Heart right ventricle (tissue), 16 donors: ENCODE results near the gene NOTUM. TPM values are rescaled to one million over a fixed set of nuclear protein-coding genes. Genes with fewer than 3 reads are reported as not detected.

Experiments
- ATAC-seq, 8 donors: fragments of 200-7000 bp; cut with Tn5 transposase; one replicate each; pipeline ENCODE4 v1.9.1; 2020; ENCODE audit warnings: mild to moderate bottlenecking in 8 of 8, moderate library complexity in 8 of 8, moderate number of reproducible peaks in 1 of 8
- DNase-seq, 2 donors: peaks; one replicate each; pipeline ENCODE4 v3.0.0-alpha.2; 2020
- H3K27ac ChIP-seq, 10 donors: fragments of 200-600 bp; sonication (generic) in 2 of 10; one replicate each; pipeline versions ENCODE4 v1.5.0 to v1.8.0; 2020 to 2022; ENCODE audit warnings: mild to moderate bottlenecking in 3 of 10
- H3K27me3 ChIP-seq, 7 donors: fragments of 200-600 bp; one replicate each; pipeline ENCODE4 v1.8.0; 2021 to 2022; ENCODE audit warnings: mild to moderate bottlenecking in 2 of 7
- H3K36me3 ChIP-seq, 9 donors: fragments of 200-600 bp; sonication (generic) in 1 of 9; one replicate each; pipeline versions ENCODE4 v1.5.0 to v1.8.0; 2020 to 2022; ENCODE audit warnings: mild to moderate bottlenecking in 2 of 9
- H3K4me1 ChIP-seq, 9 donors: fragments of 200-600 bp; sonication (generic) in 1 of 9; one replicate each; pipeline versions ENCODE4 v1.5.0 to v1.8.0; 2020 to 2022; ENCODE audit warnings: mild to moderate bottlenecking in 4 of 9
- H3K4me3 ChIP-seq, 10 donors: fragments of 200-600 bp; sonication (generic) in 2 of 10; one replicate each; pipeline versions ENCODE4 v1.5.0 to v1.8.0; 2020 to 2022; ENCODE audit warnings: mild to moderate bottlenecking in 7 of 10, moderate library complexity in 2 of 10
- H3K9me3 ChIP-seq, 11 donors: fragments of 200-600 bp in 10 of 11; sonication (generic) in 2 of 11; one replicate each; pipeline versions ENCODE4 v1.5.0 to v1.8.0; 2013 to 2022; ENCODE audit warnings: mild to moderate bottlenecking in 2 of 11, control low read depth in 1 of 11, moderate library complexity in 1 of 11
- CTCF ChIP-seq, 9 donors: fragments of 200-600 bp; sonication (generic) in 2 of 9; IDR thresholded peaks; one replicate each; pipeline versions ENCODE4 v1.5.0 to v1.8.0; 2021 to 2022; ENCODE audit warnings: antibody characterized with exemption in 9 of 9, mild to moderate bottlenecking in 5 of 9, moderate library complexity in 1 of 9
- WGBS, 2 donors: extraction: QIAGEN DNeasy Blood & Tissue Kit; methylation state at CpG; one replicate each; pipeline ENCODE4 v1.1.7; 2013; ENCODE audit warnings: inconsistent platforms in 1 of 2; 5-methylcytosine and 5-hydroxymethylcytosine counted together
- intact Hi-C, 10 donors: fragments of 100-400 bp; cut with DNase I; formaldehyde crosslinking; loops; one replicate each; pipeline versions ENCODE4 v1.11.1 to v1.14.2; 2022
- long read RNA-seq, 3 donors: library from polyadenylated mRNA; unstranded; transcript quantifications; one replicate each; pipeline ENCODE4 v2.0.0, GENCODE V29; 2020 to 2021
- polyA plus RNA-seq, 2 donors: library from polyadenylated mRNA; stranded (reverse); fragments of 200-250 nt; gene quantifications; one replicate each; pipeline ENCODE4 v1.2.3, GENCODE V29; 2013
- total RNA-seq, 10 donors: library from RNA; stranded (reverse); fragmentation: NEBNext Ultra II Directional in 3 of 10; extraction: Animal tissue kit (Norgen Biotek cat#: 25700) in 3 of 10; gene quantifications; one replicate each; pipeline versions ENCODE4 v1.2.1 to v1.2.4, GENCODE V29; 2021 to 2023
- donor health status: Arrhythmogenic right ventricular cardiomyopathy.
- donor health status: ischemic (EF 13 %, LVEDD 7.1; RV severe dilation, severe dysfunction).
- donor health status: healthy with polysubstance abuse.
- donor health status: DM: no; HTN: yes; CAD: no.
- donor health status: DM: no; HTN: no; CAD: no.
- donor health status: ischemic (EF 25% LVEDD 6.9; RV normal size, moderate dysfunction).
- donor health status: ischemic (EF 25% LVEDD 5.7; RV mildly dilated, moderate dysfunction).
- donor health status: healthy.
- donor health status: DM: yes; HTN: yes; CAD: no.
- donor health status: Ischemic cardiomyopathy.
- donor health status: ischemic (EF 35%, LVEDD 5.7; RV mildly dilated, moderate dysfunction).
- donor health status: nonischemic (EF 11% LVEDD 7.7; RV severe dilation, severe dysfunction).
- donor health status: DM: yes; HTN: yes; CAD: no.
- donor health status: PGD.
- donor health status: ischemic (EF 29% LVEDD 5.4; RV normal size, mild dysfunction).
- donor health status: nonischemic (EF 23%, LVEDD 6.1; RV moderate dilation, normal function).

The NOTUM gene
- total RNA-seq, result 1 to 10 TPM in 1 of 10 donors, under 1 TPM in 4, not detected in 5; 0.27 to 1.5 (median 0.65) TPM
- polyA plus RNA-seq, result under 1 TPM; 0.22 to 0.74 TPM
- long read RNA-seq, donor 1, partial matches to known transcripts, result 1 of 1 reads
- long read RNA-seq, donor 1, other reads (novel, unspliced or antisense), result 0 of 1 reads
- long read RNA-seq, donor 2, result 0 reads
- long read RNA-seq, donor 3, partial matches to known transcripts, result 0 of 3 reads
- long read RNA-seq, donor 3, other reads (novel, unspliced or antisense), result 3 of 3 reads

GRCh38 chr17:81961087-81961511, at the start of gene NOTUM:
Gene NOTUM, minus strand, starts transcription at chr17:81961187. Its CDS starts 278 bp downstream, at chr17:81960909.
- Histone ChIP-seq H3K9me3 (no peaks in the 10 kb centered on the region), H3K4me3 (peak within 1 kb of the TSS; percentile 25 to 53 (median 40)), H3K36me3 (no peaks in the 10 kb centered on the region), H3K27me3 (peaks cover 33 to 91% (median 71%) of the 10 kb centered on the region in 7 donors), H3K4me1 (peaks cover 0 to 24% (median 13%) of the 10 kb centered on the region in 9 donors), H3K27ac (no peak within 1 kb of the TSS)
- TF ChIP-seq CTCF (IDR thresholded peaks at IDR 0.05), result peak in 4 of 9 donors; percentile 16 to 36 (median 22)
- ATAC-seq (no peak), DNase-seq (no peak)
- intact Hi-C loops, result loop anchor here in 6 of 10 donors (2.0 to 10.0 kb wide), 4 partner anchors 56 to 196 kb away; no protein-coding TSS in a partner anchor
- WGBS, 2 donors, result 1 to 3% methylated on average over 28 to 63 of the region's 65 CpGs

GRCh38 chr17:82009413-82009812, 48.4 kb upstream of the NOTUM start:
- H3K4me3 ChIP-seq, result no peak overlapping the region
- no peak overlapping the region for H3K27ac ChIP-seq
- intact Hi-C loops, result loop anchor here in 1 of 10 donors (5.0 kb wide), 1 partner anchor 42 kb away; no protein-coding TSS in a partner anchor
- DNase-seq (no peak), ATAC-seq (no peak)
- peaks cover 0 to 16% (median 0%) of the 10 kb centered on the region in 9 donors for H3K36me3 ChIP-seq
- no peaks in the 10 kb centered on the region for H3K9me3 ChIP-seq
- H3K27me3 ChIP-seq, result no peaks in the 10 kb centered on the region
- H3K4me1 ChIP-seq, result peaks cover 9 to 61% (median 33%) of the 10 kb centered on the region in 9 donors
- no peak for TF ChIP-seq CTCF (IDR thresholded peaks at IDR 0.05)
- WGBS, 2 donors, result 84 to 88% methylated on average over 14 to 15 of the region's 15 CpGs

- no peak overlapping the region for H3K27ac ChIP-seq
- peaks cover 14 to 59% (median 36%) of the 10 kb centered on the region in 9 donors for H3K4me1 ChIP-seq
Measured at GRCh38 chr17:82008941-82009405, 48.0 kb upstream of the NOTUM start.

More at GRCh38 chr17:82008941-82009405, 48.0 kb upstream of the NOTUM start:
- ATAC-seq (no peak), DNase-seq (peak; percentile 30 to 72)
- Histone ChIP-seq H3K4me3 (no peak overlapping the region), H3K36me3 (peaks cover 0 to 16% (median 0%) of the 10 kb centered on the region in 9 donors), H3K9me3 (no peaks in the 10 kb centered on the region), H3K27me3 (no peaks in the 10 kb centered on the region)
- no peak for TF ChIP-seq CTCF (IDR thresholded peaks at IDR 0.05)
- 62 to 72% methylated on average over 24 to 28 of the region's 28 CpGs for WGBS, 2 donors
- intact Hi-C loops, result loop anchor here in 1 of 10 donors (5.0 kb wide), 1 partner anchor 42 kb away; no protein-coding TSS in a partner anchor
